Measurements from ENCODE around the gene SCUBE1.

Gene SCUBE1

GRCh38 chr22:43198126-43198525, 145.0 kb downstream of the SCUBE1 start:
- ATAC-seq (replicated peaks) (no peak), DNase-seq (no peak)
- H3K4me3 Mint-ChIP-seq: no peak overlapping the region
- peaks cover 35% of the 10 kb centered on the region in 2 donors for H3K27me3 Mint-ChIP-seq
- no peak overlapping the region for H3K27ac Mint-ChIP-seq
- H3K4me1 Mint-ChIP-seq (ENCODE audit: low read depth in 2 of 2): no peaks in the 10 kb centered on the region
- H3K9me3 Mint-ChIP-seq: no peaks in the 10 kb centered on the region
- peaks cover 2% of the 10 kb centered on the region for H3K36me3 Mint-ChIP-seq (ENCODE audit: insufficient read depth)

DNA sequence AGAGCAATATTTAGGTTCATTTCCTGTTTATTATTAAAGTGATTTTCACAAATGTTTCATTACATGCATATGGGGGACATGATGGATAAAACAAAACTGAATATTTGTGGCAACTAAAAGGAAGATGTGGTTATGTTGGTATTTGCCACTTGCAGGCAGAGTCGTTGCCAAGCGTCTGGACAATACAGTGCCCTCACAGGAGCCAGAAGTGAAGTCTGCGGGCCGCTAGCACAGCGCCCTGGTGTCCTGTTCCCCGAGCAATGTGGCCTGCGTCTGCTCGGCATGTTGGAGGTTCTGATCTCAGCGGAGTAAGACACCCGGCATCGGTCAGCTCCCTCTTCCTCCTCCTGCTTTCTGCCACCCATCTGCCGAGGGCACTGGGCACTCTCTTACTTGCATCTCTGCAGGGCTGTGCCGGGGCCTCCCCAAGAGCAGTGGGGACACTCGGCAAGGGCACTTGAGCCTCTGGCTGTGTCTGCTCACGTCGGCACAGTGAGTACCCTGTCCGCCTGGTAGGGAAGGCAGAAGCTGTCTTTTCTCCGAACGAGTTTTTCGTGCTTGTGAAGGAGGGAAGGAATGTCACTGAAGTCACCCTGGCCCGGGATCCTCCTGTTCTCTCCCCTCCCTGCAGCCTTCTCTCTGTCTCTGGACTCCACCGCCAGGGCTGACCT, 145.8 kb downstream of the SCUBE1 start:
- H3K36me3 Mint-ChIP-seq (ENCODE audit: insufficient read depth): peaks cover 2% of the 10 kb centered on the region
- H3K9me3 Mint-ChIP-seq: no peaks in the 10 kb centered on the region
- no peak overlapping the region for H3K27ac Mint-ChIP-seq
- H3K4me3 Mint-ChIP-seq: no peak overlapping the region
- DNase-seq: no peak
- ATAC-seq (replicated peaks): no peak
- H3K27me3 Mint-ChIP-seq: peaks cover 35% of the 10 kb centered on the region in 2 donors
- H3K4me1 Mint-ChIP-seq (ENCODE audit: low read depth in 2 of 2): no peaks in the 10 kb centered on the region

DNA sequence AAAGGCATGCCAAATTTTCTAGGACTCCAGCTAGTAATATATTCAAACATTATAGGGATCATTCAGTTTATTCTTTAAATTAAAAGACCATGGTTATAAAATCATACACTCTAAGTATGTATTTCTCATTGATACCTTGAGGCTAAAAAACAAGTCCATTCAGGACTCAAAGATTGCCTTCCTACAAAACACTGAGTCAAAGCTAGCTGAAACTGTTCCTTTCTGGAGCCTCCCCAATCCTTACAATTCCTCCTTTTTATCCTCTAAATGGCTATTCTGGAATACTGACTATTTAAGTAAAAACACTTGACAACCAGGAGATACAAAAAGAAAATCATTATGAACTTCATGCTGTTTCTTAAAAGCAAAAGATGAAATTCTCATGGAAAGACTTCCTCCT, 151.3 kb downstream of the SCUBE1 start:
- Mint-ChIP-seq H3K27me3 (peaks cover 13 to 15% of the 10 kb centered on the region in 2 donors), H3K9me3 (no peaks in the 10 kb centered on the region), H3K4me1 (ENCODE audit: low read depth in 2 of 2) (peaks cover 0 to 3% of the 10 kb centered on the region in 2 donors), H3K27ac (no peak overlapping the region), H3K4me3 (no peak overlapping the region), H3K36me3 (ENCODE audit: insufficient read depth) (peaks cover 13% of the 10 kb centered on the region)
- DNase-seq (no peak), ATAC-seq (replicated peaks) (no peak)

DNA sequence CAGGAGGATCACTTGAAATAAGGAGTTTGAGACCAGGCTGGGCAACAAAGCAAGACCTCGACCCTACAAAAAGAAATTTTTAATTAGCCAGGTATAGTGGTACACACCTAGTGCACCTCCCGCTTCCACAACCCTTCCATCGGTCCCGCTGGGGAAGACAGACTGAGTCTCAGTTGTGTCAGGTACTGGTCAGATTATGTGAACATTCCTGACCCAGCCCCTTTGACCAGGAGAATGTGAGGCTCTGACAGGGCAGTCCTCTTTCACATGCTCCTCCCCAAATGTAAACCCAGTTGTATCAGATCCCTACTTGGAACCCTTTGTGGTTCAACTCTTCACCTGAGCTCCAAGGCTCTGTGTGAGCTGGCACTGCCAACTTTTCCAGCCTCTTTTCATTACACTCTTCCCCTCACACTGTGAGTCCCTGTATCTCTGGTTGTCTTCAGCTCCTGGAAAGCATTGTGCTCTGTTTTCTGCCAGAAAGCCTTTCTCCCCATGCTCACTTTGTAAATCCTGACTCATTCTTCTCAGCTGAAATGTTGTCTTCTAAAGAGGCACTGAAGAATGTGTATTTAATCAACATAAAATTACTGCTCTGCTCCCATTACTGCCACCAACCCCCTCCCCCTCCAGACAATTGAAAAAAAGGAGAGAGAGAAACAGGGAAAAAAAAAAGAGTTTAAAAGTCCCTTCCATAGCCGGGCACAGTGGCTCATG, 154.2 kb downstream of the SCUBE1 start:
- H3K4me1 Mint-ChIP-seq (ENCODE audit: low read depth in 2 of 2): peaks cover 11 to 14% of the 10 kb centered on the region in 2 donors
- H3K27ac Mint-ChIP-seq: peak overlapping the region; percentile 8 to 11
- DNase-seq (no peak), ATAC-seq (replicated peaks) (no peak)
- peaks cover 18% of the 10 kb centered on the region for H3K36me3 Mint-ChIP-seq (ENCODE audit: insufficient read depth)
- no peaks in the 10 kb centered on the region for H3K9me3 Mint-ChIP-seq
- H3K4me3 Mint-ChIP-seq: no peak overlapping the region
- H3K27me3 Mint-ChIP-seq: peaks cover 0 to 6% of the 10 kb centered on the region in 2 donors

DNA sequence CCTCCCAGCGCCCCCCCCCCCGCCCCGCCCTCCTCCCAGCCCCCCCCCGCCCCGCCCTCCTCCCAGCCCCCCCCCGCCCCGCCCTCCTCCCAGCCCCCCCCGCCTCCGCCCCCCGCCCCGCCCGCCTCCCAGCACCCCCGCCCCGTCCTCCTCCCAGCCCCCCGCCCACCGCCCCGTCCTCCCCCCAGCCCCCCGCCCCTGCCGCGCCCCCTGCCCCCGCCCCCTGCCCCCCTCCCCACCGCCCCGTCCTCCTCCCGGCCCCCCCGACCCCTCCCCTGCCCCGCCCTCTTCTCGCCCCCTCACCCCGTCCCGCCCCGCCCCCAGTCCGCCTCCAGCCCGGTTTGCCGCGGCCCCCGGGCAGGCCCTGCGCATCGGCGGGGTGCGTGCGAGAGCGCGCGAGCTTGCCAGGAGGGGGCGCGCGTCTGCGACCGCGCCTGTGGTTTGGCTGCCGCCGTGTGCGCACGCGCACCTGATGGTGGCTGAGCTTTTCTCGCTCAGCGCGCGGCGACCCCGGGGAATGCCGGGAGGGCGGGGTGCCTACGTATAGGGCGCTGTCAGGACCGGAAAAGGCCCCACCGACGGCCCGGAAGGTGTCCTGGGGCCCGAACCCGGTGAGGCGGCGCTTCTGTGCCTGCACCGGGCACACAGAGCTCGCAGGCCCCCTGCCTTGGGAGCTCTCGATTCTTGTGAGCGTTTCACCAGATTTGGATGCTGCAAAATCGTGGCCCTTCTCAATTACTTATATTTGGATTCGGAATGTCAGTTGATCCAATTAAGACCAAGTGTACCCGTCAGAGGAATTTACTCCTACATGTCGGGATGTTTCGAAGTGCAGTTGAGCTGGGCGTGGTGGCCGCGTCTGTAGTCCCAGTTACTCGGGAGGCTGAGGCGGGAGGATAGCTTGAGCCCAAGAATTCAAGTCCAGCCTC, 155.7 kb downstream of the SCUBE1 start:
- ATAC-seq (replicated peaks) (peak; percentile 88), DNase-seq (peak; percentile 94 to 97 (median 94))
- peaks cover 14 to 15% of the 10 kb centered on the region in 2 donors for H3K4me1 Mint-ChIP-seq (ENCODE audit: low read depth in 2 of 2)
- H3K9me3 Mint-ChIP-seq: no peaks in the 10 kb centered on the region
- peaks cover 18% of the 10 kb centered on the region for H3K36me3 Mint-ChIP-seq (ENCODE audit: insufficient read depth)
- H3K4me3 Mint-ChIP-seq: peak overlapping the region; percentile 72 to 77
- H3K27me3 Mint-ChIP-seq: peaks cover 0 to 6% of the 10 kb centered on the region in 2 donors
- H3K27ac Mint-ChIP-seq: peak overlapping the region; percentile 96

DNA sequence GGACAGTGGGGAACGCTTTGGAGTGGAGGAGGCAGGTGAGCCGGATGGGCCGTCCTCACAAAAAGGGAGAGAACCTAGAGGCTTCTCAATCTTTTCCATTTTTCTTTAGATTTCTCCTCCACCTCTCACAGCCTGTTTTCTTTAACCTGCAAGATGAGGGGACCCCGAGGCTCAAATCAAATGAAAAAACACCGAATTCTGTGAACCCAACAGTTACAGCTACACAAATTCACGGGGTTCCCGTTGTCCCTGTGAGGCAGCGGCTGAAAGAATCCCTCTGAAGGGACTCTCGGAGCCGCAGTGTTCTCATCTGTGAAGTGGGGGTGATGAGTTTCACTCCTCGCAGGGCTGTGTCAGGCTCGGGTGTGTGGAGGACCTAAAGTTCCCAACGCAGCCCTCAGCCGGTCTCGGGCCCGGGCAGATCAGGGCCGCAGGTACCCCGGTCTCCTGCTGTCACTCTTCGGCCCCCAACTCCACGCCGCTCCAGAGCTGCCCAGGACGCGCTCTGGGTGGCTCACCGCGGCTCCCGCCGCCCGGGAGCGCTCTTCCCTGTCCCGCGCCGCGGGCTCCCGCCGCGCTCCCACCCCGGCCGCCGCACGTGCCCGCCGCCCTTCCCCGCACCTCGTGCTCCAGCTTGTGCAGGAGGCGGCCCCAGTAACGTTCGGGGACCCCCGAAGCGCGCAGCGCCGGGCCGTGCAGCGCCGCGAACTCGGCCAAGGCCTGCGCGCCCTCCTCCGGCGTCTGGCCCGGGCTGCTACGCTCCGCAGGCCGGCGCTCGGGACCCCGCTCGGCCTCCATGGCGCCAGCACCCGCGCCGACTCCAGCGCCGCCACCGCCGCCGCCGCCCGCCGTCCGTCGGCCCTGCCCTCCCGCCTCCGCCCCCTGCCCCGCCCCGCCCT, 156.7 kb downstream of the SCUBE1 start, which contains the start of gene TTLL12:
TSS of gene TTLL12 (minus strand) at position 863 of the 899 bp plus-strand sequence. CDS start at position 798, 65 bp downstream.
- peak; percentile 48 for ATAC-seq (replicated peaks)
- Mint-ChIP-seq H3K27ac (peak within 1 kb of the TSS; percentile 96), H3K9me3 (no peaks in the 10 kb centered on the region), H3K4me1 (ENCODE audit: low read depth in 2 of 2) (peaks cover 17% of the 10 kb centered on the region in 2 donors), H3K4me3 (peak within 1 kb of the TSS; percentile 75 to 77), H3K27me3 (peaks cover 0 to 5% of the 10 kb centered on the region in 2 donors), H3K36me3 (ENCODE audit: insufficient read depth) (peaks cover 18% of the 10 kb centered on the region)
- peak; percentile 43 to 55 (median 48) for DNase-seq

- no peak for DNase-seq
- H3K4me1 Mint-ChIP-seq (ENCODE audit: low read depth in 2 of 2): peaks cover 17% of the 10 kb centered on the region in 2 donors
- H3K27me3 Mint-ChIP-seq: no peaks in the 10 kb centered on the region
- H3K4me3 Mint-ChIP-seq: peak overlapping the region; percentile 67 to 75
- peak overlapping the region in 1 of 2 donors; percentile 71 for H3K27ac Mint-ChIP-seq
- no peaks in the 10 kb centered on the region for H3K9me3 Mint-ChIP-seq
- no peak for ATAC-seq (replicated peaks)
- peaks cover 18% of the 10 kb centered on the region for H3K36me3 Mint-ChIP-seq (ENCODE audit: insufficient read depth)
These were observed 157.3 kb downstream of the SCUBE1 start for GRCh38 chr22:43185860-43186261.

GRCh38 chr22:43183496-43184277, 159.5 kb downstream of the SCUBE1 start:
- ATAC-seq (replicated peaks): no peak
- Mint-ChIP-seq H3K27me3 (no peaks in the 10 kb centered on the region), H3K27ac (no peak overlapping the region), H3K9me3 (no peaks in the 10 kb centered on the region), H3K36me3 (ENCODE audit: insufficient read depth) (peaks cover 18% of the 10 kb centered on the region), H3K4me1 (ENCODE audit: low read depth in 2 of 2) (peaks cover 17% of the 10 kb centered on the region in 2 donors), H3K4me3 (peak overlapping the region in 1 of 2 donors; percentile 2)
- DNase-seq: no peak

DNA sequence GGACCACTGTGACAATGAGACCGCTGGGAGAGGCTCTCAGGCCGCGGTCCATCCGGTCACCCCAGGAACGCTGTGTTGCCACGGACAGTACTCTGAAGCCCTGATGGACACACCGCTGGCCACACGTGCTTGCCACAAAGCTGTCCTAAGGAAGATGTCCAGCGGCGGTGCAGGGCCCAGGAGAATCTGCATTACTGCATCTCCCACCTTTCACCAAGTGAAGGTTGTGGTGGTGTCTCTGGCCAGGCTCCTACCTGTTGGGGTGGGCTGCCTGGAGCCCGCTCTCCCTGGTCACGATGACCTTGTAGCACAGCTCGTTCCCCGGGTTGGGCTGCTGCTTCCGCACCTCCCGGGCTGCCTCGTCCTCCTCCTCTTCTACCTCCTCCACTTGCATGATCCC, 160.4 kb downstream of the SCUBE1 start:
- Mint-ChIP-seq H3K27me3 (no peaks in the 10 kb centered on the region), H3K4me1 (ENCODE audit: low read depth in 2 of 2) (peaks cover 16 to 17% of the 10 kb centered on the region in 2 donors), H3K4me3 (no peak overlapping the region), H3K36me3 (ENCODE audit: insufficient read depth) (peaks cover 17% of the 10 kb centered on the region), H3K9me3 (no peaks in the 10 kb centered on the region), H3K27ac (no peak overlapping the region)
- ATAC-seq (replicated peaks) (no peak), DNase-seq (no peak)

GRCh38 chr22:43182118-43182517, 161.1 kb downstream of the SCUBE1 start:
- peaks cover 12% of the 10 kb centered on the region for H3K36me3 Mint-ChIP-seq (ENCODE audit: insufficient read depth)
- DNase-seq: no peak
- peaks cover 14 to 17% of the 10 kb centered on the region in 2 donors for H3K4me1 Mint-ChIP-seq (ENCODE audit: low read depth in 2 of 2)
- H3K9me3 Mint-ChIP-seq: no peaks in the 10 kb centered on the region
- H3K27me3 Mint-ChIP-seq: no peaks in the 10 kb centered on the region
- no peak for ATAC-seq (replicated peaks)
- no peak overlapping the region for H3K4me3 Mint-ChIP-seq
- no peak overlapping the region for H3K27ac Mint-ChIP-seq

DNA sequence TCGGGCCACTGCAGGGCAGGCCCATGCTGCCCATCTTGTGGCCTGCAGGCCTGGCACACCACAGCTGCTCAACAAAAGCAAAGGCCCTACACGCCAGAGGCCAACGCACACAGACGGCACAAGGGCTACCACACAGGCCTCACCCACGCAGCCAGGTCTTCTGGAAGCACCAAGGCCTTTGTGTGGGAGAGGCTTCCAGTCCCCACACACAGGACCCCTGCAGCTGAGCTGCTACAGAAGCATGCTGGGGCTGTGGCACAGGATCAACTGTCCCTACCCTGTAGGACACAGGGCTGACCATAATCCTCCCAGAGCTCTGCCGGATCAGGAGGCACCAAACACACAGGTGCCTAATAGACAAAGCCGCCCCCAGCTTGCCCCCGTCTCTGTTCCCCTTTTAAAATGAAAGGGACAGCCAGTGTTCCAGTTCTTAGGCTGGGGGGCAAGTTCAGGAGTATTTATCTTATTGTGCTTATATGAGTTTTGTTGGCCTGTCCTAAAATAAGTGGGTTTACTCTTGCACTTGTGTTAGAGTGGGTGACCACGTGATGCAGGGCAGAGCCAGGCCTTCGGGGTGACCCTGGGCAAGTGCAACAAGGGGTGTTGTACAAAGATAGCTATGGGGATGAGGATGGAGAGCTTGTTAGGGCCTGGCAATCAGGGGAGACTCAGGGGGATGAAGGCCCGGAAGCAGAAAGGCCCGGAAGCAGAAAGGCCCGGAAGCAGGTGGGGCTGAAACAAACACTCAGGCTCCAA, 161.7 kb downstream of the SCUBE1 start:
- peaks cover 12% of the 10 kb centered on the region for H3K36me3 Mint-ChIP-seq (ENCODE audit: insufficient read depth)
- no peaks in the 10 kb centered on the region for H3K27me3 Mint-ChIP-seq
- no peaks in the 10 kb centered on the region for H3K9me3 Mint-ChIP-seq
- DNase-seq (no peak), ATAC-seq (replicated peaks) (no peak)
- H3K4me1 Mint-ChIP-seq (ENCODE audit: low read depth in 2 of 2): peaks cover 14 to 17% of the 10 kb centered on the region in 2 donors
- H3K4me3 Mint-ChIP-seq: no peak overlapping the region
- H3K27ac Mint-ChIP-seq: peak overlapping the region in 1 of 2 donors; percentile 22

Measured in effector memory CD8-positive, alpha-beta T cell (primary cell).